Psoas muscle (tissue), 8 donors: ENCODE measurements around the gene DOCK3. TPM values are rescaled to one million over a fixed set of nuclear protein-coding genes. Genes with fewer than 3 reads are reported as not detected.
"Not testable (repeated sequence)": the region's sequence is repeated elsewhere in the genome, so short reads cannot be mapped to it uniquely, and the experiment has no call there.

Experiments used
- ATAC-seq, 4 donors: fragments of 200-7000 bp; cut with Tn5 transposase; one replicate each; pipeline ENCODE4 v1.9.1; 2020; ENCODE audit warnings: moderate library complexity in 3 of 4, mild to moderate bottlenecking in 2 of 4
- DNase-seq, 2 donors: peaks; one replicate each; pipeline ENCODE4 v3.0.0-alpha.2; 2020
- H3K27ac ChIP-seq: fragments of 200-600 bp; one replicate; pipeline ENCODE4 v1.8.0; 2022
- H3K27me3 ChIP-seq, 3 donors: fragments of 200-600 bp in 1 of 3; one replicate each; pipeline versions ENCODE4 v1.6.1 to v1.8.0; 2013 to 2022; ENCODE audit warnings: low read length in 2 of 3, mild to moderate bottlenecking in 2 of 3, moderate library complexity in 1 of 3; ENCODE audit not compliant: insufficient read depth in 3 of 3
- H3K36me3 ChIP-seq, 2 donors: fragments of 200-600 bp in 1 of 2; one replicate each; pipeline versions ENCODE4 v1.6.1 to v1.8.0; 2013 to 2022; ENCODE audit warnings: low read depth in 1 of 2, mild to moderate bottlenecking in 1 of 2, moderate library complexity in 1 of 2; ENCODE audit not compliant: insufficient read depth in 1 of 2
- H3K4me1 ChIP-seq: fragments of 200-600 bp; one replicate; pipeline ENCODE4 v1.8.0; 2022
- H3K4me3 ChIP-seq: fragments of 200-600 bp; one replicate; pipeline ENCODE4 v1.8.0; 2022; ENCODE audit warnings: mild to moderate bottlenecking
- H3K9me3 ChIP-seq: fragments of 200-600 bp; one replicate; pipeline ENCODE4 v1.8.0; 2022
- WGBS, 3 donors: extraction: QIAGEN DNeasy Blood & Tissue Kit; methylation state at CpG; one replicate each; pipeline versions ENCODE4 v1.1.6 to v1.1.7; 2013; 5-methylcytosine and 5-hydroxymethylcytosine counted together
- intact Hi-C, 2 donors: fragments of 100-400 bp; cut with DNase I; formaldehyde crosslinking; loops; one replicate each; pipeline versions ENCODE4 v1.11.0 to v1.14.2; 2022
- polyA plus RNA-seq, 3 donors: library from polyadenylated mRNA; stranded (reverse); fragments of 200-250 nt; gene quantifications; one replicate each; pipeline ENCODE4 v1.2.3, GENCODE V29; 2013
- total RNA-seq, 4 donors: library from RNA; stranded (reverse); fragmentation: NEBNext Ultra II Directional in 2 of 4; extraction: Animal tissue kit (Norgen Biotek cat#: 25700) in 2 of 4; gene quantifications; one replicate each; pipeline versions ENCODE4 v1.2.1 to v1.2.4, GENCODE V29; 2021 to 2023
- TF ChIP-seq, protein P1 (sequence below): fragments of 200-600 bp; IDR thresholded peaks from one replicate; pipeline ENCODE4 v1.8.0; 2022; ENCODE audit warnings: antibody characterized with exemption
- donor health status: healthy with polysubstance abuse.
- donor health status: DM: no; HTN: no; CAD: no; lungs with moderate emphysema.
- donor health status: Bipolar disorder and iron deficiency.
- donor health status: healthy.
- donor health status: DM: yes; HTN: yes; CAD: no.
- donor health status: DM: no; HTN: no; CAD: no.
- donor health status: DM: no; HTN: no; CAD: no.
- donor health status: DM: yes; HTN: yes; CAD: no.

Gene DOCK3
- total and polyA plus RNA-seq, 7 donors = 0.01 to 0.91 (median 0.87) TPM

DNA sequence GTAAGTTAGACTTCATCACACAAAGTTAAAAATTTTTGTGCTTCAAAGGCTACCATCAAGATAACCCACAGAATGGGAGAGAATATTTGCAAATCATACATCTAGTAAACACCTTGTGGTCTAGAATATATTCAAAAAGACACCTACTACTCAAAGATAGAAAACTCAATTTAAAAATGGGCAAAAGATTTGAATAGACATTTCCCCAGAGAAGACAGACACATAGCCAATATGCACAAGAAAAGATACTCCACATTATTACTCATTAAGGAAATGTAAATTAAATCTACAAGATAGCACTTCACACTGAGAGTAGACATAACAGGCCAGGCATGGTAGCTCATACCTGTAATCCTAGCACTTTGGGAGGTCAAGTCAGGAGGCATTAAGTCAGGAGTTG lies 622.6 kb downstream of the DOCK3 start:
- TF ChIP-seq, protein P1, sequence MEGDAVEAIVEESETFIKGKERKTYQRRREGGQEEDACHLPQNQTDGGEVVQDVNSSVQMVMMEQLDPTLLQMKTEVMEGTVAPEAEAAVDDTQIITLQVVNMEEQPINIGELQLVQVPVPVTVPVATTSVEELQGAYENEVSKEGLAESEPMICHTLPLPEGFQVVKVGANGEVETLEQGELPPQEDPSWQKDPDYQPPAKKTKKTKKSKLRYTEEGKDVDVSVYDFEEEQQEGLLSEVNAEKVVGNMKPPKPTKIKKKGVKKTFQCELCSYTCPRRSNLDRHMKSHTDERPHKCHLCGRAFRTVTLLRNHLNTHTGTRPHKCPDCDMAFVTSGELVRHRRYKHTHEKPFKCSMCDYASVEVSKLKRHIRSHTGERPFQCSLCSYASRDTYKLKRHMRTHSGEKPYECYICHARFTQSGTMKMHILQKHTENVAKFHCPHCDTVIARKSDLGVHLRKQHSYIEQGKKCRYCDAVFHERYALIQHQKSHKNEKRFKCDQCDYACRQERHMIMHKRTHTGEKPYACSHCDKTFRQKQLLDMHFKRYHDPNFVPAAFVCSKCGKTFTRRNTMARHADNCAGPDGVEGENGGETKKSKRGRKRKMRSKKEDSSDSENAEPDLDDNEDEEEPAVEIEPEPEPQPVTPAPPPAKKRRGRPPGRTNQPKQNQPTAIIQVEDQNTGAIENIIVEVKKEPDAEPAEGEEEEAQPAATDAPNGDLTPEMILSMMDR = no peak
- DNase-seq (no peak), ATAC-seq (no peak)
- H3K9me3 ChIP-seq = peaks cover 5% of the 10 kb centered on the region
- no peaks in the 10 kb centered on the region for H3K27me3 ChIP-seq
- no peaks in the 10 kb centered on the region for H3K4me1 ChIP-seq
- H3K36me3 ChIP-seq = no peaks in the 10 kb centered on the region
- intact Hi-C loops = no loop called here
- no peak overlapping the region for H3K27ac ChIP-seq
- H3K4me3 ChIP-seq = no peak overlapping the region

DNA sequence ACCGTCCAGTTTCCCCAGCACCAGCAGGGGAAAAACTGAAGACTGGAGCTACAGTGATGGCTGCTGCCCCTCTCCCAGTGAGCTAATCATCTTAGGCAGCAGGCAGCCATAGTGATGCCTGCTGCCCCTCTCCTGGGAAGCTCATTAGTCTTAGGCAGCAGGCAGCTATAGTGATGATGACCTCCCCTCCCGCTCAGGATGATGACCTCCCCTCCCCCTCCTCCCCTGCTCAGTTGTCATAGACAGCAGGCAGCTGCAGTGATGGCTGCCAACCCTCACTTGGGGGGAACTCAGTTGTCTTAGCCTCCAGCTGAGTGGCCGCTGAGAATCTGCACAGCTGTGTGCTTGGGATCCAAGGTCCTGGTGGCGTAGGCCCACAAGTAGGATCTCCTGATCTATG lies 629.5 kb downstream of the DOCK3 start:
- 29 to 35% (median 33%) methylated on average over 4 of the region's 4 CpGs for WGBS, 3 donors

DNA sequence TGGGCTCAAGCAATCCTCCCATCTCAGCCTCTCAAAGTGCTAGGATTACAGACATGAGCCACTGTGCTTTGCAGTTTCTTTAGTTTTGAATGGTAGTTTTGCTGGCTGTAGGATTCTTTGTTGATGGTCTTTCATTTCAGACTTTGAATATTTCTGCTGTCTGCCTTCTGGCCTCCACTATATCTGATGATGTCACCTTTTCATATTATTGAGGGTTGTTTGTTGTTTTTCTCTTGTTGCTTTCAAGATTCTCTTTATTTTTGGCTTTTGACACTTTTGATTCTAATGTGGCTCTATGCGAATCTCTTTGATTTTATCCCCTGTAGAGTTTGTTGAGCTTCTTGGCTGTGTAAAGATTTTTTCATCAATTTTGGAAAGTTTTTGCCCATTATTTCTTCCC lies 631.4 kb downstream of the DOCK3 start:
- DNase-seq = no peak
- WGBS, 3 donors = 95 to 100% (median 95%) methylated on average over 1 of the region's 1 CpG
- Histone ChIP-seq H3K27ac (no peak overlapping the region), H3K4me1 (no peaks in the 10 kb centered on the region), H3K36me3 (no peaks in the 10 kb centered on the region), H3K27me3 (peaks cover 0 to 3% (median 0%) of the 10 kb centered on the region in 3 donors), H3K9me3 (no peaks in the 10 kb centered on the region), H3K4me3 (no peak overlapping the region)
- no peak for ATAC-seq
- TF ChIP-seq, protein P1 = no peak
- intact Hi-C loops = no loop called here

More for the DNA sequence above, 629.5 kb downstream of the DOCK3 start:
- no peak overlapping the region for H3K27ac ChIP-seq
- H3K9me3 ChIP-seq = no peaks in the 10 kb centered on the region
- DNase-seq (no peak), ATAC-seq (no peak)
- H3K27me3 ChIP-seq = peaks cover 0 to 3% (median 0%) of the 10 kb centered on the region in 3 donors
- H3K4me1 ChIP-seq = no peaks in the 10 kb centered on the region
- no peak overlapping the region for H3K4me3 ChIP-seq
- H3K36me3 ChIP-seq = no peaks in the 10 kb centered on the region
- TF ChIP-seq, protein P1 = no peak
- intact Hi-C loops = no loop called here

DNA sequence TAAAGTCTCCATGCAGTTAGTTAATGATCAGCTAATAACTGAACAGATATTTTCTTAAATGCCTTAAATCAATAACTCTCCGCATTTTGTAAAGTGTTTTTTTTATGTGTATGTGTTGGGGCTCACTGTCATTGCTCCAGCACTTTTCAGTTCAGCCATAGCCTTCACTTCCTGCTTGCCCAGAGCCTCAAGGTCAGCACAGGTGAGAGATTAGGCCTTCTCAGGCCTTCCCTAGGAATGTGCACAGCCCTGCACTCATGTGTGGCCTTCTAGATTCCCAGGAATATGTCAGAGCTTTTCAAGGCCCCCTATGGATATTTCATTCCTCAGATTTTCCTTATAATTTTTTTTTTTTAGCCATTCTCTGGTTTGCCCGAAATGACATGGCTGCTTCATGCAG lies 632.7 kb downstream of the DOCK3 start:
- no peak overlapping the region for H3K4me3 ChIP-seq
- H3K27ac ChIP-seq = no peak overlapping the region
- peaks cover 0 to 3% (median 0%) of the 10 kb centered on the region in 3 donors for H3K27me3 ChIP-seq
- DNase-seq (no peak), ATAC-seq (no peak)
- H3K4me1 ChIP-seq = no peaks in the 10 kb centered on the region
- WGBS, 3 donors = 61 to 68% (median 65%) methylated on average over 2 of the region's 2 CpGs
- no peaks in the 10 kb centered on the region for H3K9me3 ChIP-seq
- intact Hi-C loops = no loop called here
- TF ChIP-seq, protein P1 = no peak
- no peaks in the 10 kb centered on the region for H3K36me3 ChIP-seq

DNA sequence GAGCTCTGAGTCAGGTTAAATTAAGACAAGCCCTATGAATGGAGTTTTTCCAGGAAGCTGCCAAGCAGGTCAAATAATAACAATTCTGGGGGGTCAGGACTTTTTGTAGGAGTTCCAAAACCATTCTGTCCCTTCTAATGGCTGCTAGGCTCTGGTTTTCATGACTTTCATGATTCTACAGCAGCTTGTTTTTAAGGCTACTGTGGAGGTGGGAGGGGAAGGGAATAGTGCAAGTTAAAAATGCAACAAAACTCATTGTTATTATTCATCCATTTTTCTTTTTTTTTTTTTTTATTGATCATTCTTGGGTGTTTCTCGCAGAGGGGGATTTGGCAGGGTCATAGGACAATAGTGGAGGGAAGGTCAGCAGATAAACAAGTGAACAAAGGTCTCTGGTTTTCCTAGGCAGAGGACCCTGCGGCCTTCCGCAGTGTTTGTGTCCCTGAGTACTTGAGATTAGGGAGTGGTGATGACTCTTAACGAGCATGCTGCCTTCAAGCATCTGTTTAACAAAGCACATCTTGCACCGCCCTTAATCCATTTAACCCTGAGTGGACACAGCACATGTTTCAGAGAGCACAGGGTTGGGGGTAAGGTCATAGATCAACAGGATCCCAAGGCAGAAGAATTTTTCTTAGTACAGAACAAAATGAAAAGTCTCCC lies 633.3 kb downstream of the DOCK3 start:
- H3K27me3 ChIP-seq, H3K36me3 ChIP-seq, ATAC-seq, H3K4me3 ChIP-seq, H3K9me3 ChIP-seq, H3K27ac ChIP-seq, DNase-seq, H3K4me1 ChIP-seq, intact Hi-C loops: not testable (repeated sequence)
- WGBS, 3 donors = 60 to 63% methylated on average over 1 of the region's 5 CpGs; no CpG with 5 or more reads in 1 of the 3 donors
